K562 (cell line): ENCODE measurements around the gene PFAS.

Experiments
- CAMTA2 ChIP-seq: fragments of 250-450 bp; sonication (Bioruptor Pico); conservative IDR thresholded peaks from 2 replicates; pipeline ENCODE4 v1.5.1; 2022
- CC2D1A ChIP-seq: fragments of 450-650 bp; IDR thresholded peaks from 2 replicates; pipeline ENCODE4 v1.6.1; 2017; ENCODE audit warnings: mild to moderate bottlenecking
- CTCF ChIP-seq, 3 experiments: IDR thresholded peaks in 2 of 3; conservative IDR thresholded peaks in 1 of 3; 2 replicates each; pipeline ENCODE4 v1.5.1; 2011 to 2012; ENCODE audit warnings: low read length in 3 of 3, mild to moderate bottlenecking in 3 of 3, control low read depth in 2 of 3, improper control_type of control experiment in 1 of 3, inconsistent platforms in 1 of 3, low read depth in 1 of 3, mixed read lengths in 1 of 3, moderate library complexity in 1 of 3; ENCODE audit not compliant: insufficient read depth in 2 of 3
- FOSL1 ChIP-seq: fragments of 200-800 bp; sonication (Bioruptor generic); conservative IDR thresholded peaks from 2 replicates; pipeline ENCODE4 v1.6.1; 2016; ENCODE audit warnings: missing genetic modification characterization, missing compliant biosample characterization
- JUN ChIP-seq, 2 experiments: sonication (generic) in 1 of 2; formaldehyde crosslinking in 1 of 2; IDR thresholded peaks; 2 replicates each; pipeline versions ENCODE4 v1.6.1 to v1.8.0; 2012 to 2022; ENCODE audit warnings: borderline replicate concordance in 2 of 2, mild to moderate bottlenecking in 2 of 2, improper control_type of control experiment in 1 of 2, low read depth in 1 of 2, low read length in 1 of 2, missing genetic modification reagents in 1 of 2
- JUNB ChIP-seq: fragments of 450-650 bp; formaldehyde crosslinking; conservative IDR thresholded peaks from 2 replicates; pipeline ENCODE4 v1.4.0; 2020; ENCODE audit warnings: mild to moderate bottlenecking
- LCOR ChIP-seq: sonication (generic); formaldehyde crosslinking; IDR thresholded peaks from 2 replicates; pipeline ENCODE4 v1.8.0; 2022; ENCODE audit warnings: mild to moderate bottlenecking, missing genetic modification reagents
- NKRF ChIP-seq: fragments of 450-650 bp; IDR thresholded peaks from 2 replicates; pipeline ENCODE4 v1.6.1; 2016; ENCODE audit warnings: borderline replicate concordance
- POLR2AphosphoS5 ChIP-seq: IDR thresholded peaks from 2 replicates; pipeline ENCODE4 v1.6.1; 2011; ENCODE audit warnings: mild to moderate bottlenecking, low read depth, low read length, moderate library complexity; ENCODE audit not compliant: control insufficient read depth, insufficient read depth
- TAF1 ChIP-seq: IDR thresholded peaks from 2 replicates; pipeline ENCODE4 v1.6.1; 2011; ENCODE audit warnings: mild to moderate bottlenecking, low read length, moderate library complexity; ENCODE audit not compliant: insufficient read depth, control insufficient read depth, severe bottlenecking; ENCODE audit errors: extremely low read depth
- TF ChIP-seq, protein P1 (sequence below): sonication (generic); formaldehyde crosslinking; IDR thresholded peaks from 2 replicates; pipeline ENCODE4 v1.8.1; 2022; ENCODE audit warnings: missing genetic modification reagents
- TF ChIP-seq, protein P2 (sequence below): sonication (generic); formaldehyde crosslinking; IDR thresholded peaks from 2 replicates; pipeline ENCODE4 v1.9.0; 2022; ENCODE audit warnings: mild to moderate bottlenecking, missing genetic modification reagents

- TF ChIP-seq, protein P1, sequence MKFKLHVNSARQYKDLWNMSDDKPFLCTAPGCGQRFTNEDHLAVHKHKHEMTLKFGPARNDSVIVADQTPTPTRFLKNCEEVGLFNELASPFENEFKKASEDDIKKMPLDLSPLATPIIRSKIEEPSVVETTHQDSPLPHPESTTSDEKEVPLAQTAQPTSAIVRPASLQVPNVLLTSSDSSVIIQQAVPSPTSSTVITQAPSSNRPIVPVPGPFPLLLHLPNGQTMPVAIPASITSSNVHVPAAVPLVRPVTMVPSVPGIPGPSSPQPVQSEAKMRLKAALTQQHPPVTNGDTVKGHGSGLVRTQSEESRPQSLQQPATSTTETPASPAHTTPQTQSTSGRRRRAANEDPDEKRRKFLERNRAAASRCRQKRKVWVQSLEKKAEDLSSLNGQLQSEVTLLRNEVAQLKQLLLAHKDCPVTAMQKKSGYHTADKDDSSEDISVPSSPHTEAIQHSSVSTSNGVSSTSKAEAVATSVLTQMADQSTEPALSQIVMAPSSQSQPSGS: no peak
- TF ChIP-seq CTCF (IDR thresholded peaks at IDR 0.05 in 2 of 3, conservative IDR thresholded peaks at IDR 0.05 in 1 of 3; ENCODE audit: insufficient read depth in 2 of 3, low read depth in 1 of 3, low read length in 3 of 3) (no peak), CAMTA2 (CRISPR knock-in tag) (no peak), LCOR (CRISPR knock-in tag) (no peak), NKRF (no peak), JUNB (no peak), POLR2AphosphoS5 (no peak), CC2D1A (no peak), JUN (IDR thresholded peaks at IDR 0.05; ENCODE audit: borderline replicate concordance, low read depth, low read length) (no peak), JUN (CRISPR knock-in tag; IDR thresholded peaks at IDR 0.05; ENCODE audit: borderline replicate concordance) (no peak), FOSL1 (tag) (no peak), TAF1 (no peak)
- TF ChIP-seq, protein P2, sequence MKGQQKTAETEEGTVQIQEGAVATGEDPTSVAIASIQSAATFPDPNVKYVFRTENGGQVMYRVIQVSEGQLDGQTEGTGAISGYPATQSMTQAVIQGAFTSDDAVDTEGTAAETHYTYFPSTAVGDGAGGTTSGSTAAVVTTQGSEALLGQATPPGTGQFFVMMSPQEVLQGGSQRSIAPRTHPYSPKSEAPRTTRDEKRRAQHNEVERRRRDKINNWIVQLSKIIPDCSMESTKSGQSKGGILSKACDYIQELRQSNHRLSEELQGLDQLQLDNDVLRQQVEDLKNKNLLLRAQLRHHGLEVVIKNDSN: no peak
Observed at GRCh38 chr17:8289103-8289397, 40.0 kb downstream of the PFAS start.
